Measurements from ENCODE around the gene HDAC11. TPM values are rescaled to one million over a fixed set of nuclear protein-coding genes. Genes with fewer than 3 reads are reported as not detected.

HDAC11 gene
- total RNA-seq, 2 experiments from 2014 or later, result 0.74 to 1.1 TPM

DNA sequence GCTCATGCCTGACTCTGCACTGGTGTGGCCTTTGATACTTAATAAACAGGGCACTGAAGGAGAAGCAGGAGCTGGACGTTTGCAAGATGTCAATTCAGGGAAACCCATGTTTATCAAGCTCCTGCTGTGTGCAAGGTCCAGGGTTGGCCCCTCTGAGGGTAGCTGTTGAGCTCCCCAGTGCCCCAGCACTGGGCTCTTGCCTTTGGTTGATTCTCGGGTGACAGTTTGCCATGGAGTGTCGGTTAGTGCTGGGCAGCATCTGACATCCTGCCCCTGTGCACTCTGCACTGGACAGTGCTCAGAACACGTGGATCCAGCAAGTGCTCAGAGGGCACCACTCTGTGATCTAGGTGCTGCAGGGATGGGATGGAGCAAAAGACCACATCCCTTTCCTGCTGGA, 7.3 kb downstream of the HDAC11 start:
- Histone ChIP-seq H3K4me1 (ENCODE audit: insufficient read depth, low read length, poor library complexity, severe bottlenecking) (no peaks in the 10 kb centered on the region), H3K36me3 (ENCODE audit: insufficient read depth, low read length) (no peaks in the 10 kb centered on the region), H3K4me2 (ENCODE audit: low read length) (no peak overlapping the region), H3K4me3 (ENCODE audit: low read depth, low read length, poor library complexity, severe bottlenecking) (no peak overlapping the region), H3K79me2 (ENCODE audit: insufficient read depth, low read depth, low read length) (no peaks in the 10 kb centered on the region), H3K27ac (ENCODE audit: low read depth, low read length, poor library complexity, severe bottlenecking) (no peak overlapping the region), H2AFZ (ENCODE audit: low read length) (no peak overlapping the region), H3K9me2 (ENCODE audit: insufficient read depth, low read length) (no peaks in the 10 kb centered on the region), H3K9me3 (ENCODE audit: low read length) (no peaks in the 10 kb centered on the region), H4K20me1 (ENCODE audit: insufficient read depth, low read length) (no peaks in the 10 kb centered on the region)
- ChIA-PET POLR2A (interaction anchor here (1.3 kb wide), 1 partner anchor 13 kb away, joined by 4 read pairs; no protein-coding TSS in a partner anchor), CTCF (ENCODE audit: unreplicated experiment) (no interaction called here)
- intact Hi-C loops (cut with micrococcal nuclease; ENCODE audit: unreplicated experiment), result no loop called here
- BruUV-seq (replicated peaks), result no TSS peak
- DNase-seq (ENCODE audit: low spot score), result no peak
- no peak for TF ChIP-seq EZH2phosphoT487 (IDR thresholded peaks at IDR 0.05; ENCODE audit: borderline replicate concordance, low read depth, low read length)
- TF ChIP-seq, protein P1, sequence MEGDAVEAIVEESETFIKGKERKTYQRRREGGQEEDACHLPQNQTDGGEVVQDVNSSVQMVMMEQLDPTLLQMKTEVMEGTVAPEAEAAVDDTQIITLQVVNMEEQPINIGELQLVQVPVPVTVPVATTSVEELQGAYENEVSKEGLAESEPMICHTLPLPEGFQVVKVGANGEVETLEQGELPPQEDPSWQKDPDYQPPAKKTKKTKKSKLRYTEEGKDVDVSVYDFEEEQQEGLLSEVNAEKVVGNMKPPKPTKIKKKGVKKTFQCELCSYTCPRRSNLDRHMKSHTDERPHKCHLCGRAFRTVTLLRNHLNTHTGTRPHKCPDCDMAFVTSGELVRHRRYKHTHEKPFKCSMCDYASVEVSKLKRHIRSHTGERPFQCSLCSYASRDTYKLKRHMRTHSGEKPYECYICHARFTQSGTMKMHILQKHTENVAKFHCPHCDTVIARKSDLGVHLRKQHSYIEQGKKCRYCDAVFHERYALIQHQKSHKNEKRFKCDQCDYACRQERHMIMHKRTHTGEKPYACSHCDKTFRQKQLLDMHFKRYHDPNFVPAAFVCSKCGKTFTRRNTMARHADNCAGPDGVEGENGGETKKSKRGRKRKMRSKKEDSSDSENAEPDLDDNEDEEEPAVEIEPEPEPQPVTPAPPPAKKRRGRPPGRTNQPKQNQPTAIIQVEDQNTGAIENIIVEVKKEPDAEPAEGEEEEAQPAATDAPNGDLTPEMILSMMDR (conservative IDR thresholded peaks at IDR 0.05; ENCODE audit: low read length), result no peak

DNA sequence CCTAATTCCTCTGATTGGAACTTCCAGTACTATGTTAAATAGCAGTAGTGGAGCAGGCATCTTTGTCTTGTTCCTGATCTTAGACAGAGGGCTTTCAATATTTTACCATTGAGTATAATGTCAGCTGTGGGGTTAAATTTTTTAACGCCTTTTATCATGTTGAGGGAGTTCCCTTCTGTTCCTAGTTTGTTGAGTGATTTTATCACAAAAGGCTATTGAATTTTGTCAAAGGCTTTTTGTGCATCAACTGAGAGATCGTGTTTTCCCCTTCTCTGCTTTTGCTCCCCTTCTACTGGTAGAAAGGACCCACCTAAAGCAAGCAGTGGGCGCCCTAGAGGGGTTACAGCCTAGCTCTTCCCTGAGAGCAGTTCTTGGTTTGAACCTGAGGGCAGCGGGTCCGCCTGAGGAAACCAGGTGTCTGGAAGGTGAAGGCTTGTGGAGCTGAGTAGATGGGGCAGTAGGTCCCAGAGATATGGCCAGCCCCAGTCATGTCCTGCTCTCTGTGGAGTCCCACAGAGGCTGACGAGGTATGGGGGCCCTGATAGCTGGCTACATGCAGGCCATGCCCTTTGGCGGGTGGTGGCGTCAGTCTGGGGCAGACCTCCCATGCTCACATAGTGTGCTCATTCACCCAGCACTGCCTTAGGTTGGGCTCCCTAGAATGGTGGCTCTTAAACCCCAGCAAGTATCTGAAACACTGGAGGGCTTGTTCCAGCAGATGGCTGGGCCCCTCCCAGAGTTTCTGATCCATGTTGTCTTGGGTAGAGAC, 11.3 kb downstream of the HDAC11 start:
- H3K4me2 ChIP-seq (ENCODE audit: low read length), result no peak overlapping the region
- no peaks in the 10 kb centered on the region for H3K9me2 ChIP-seq (ENCODE audit: insufficient read depth, low read length)
- no peaks in the 10 kb centered on the region for H3K36me3 ChIP-seq (ENCODE audit: insufficient read depth, low read length)
- no peak overlapping the region for H3K4me3 ChIP-seq (ENCODE audit: low read depth, low read length, poor library complexity, severe bottlenecking)
- no peaks in the 10 kb centered on the region for H4K20me1 ChIP-seq (ENCODE audit: insufficient read depth, low read length)
- ChIA-PET CTCF (ENCODE audit: unreplicated experiment) (interaction anchor here (0.6 kb wide), 1 partner anchor 340 kb away, joined by 4 read pairs; no protein-coding TSS in a partner anchor), POLR2A (no interaction called here)
- BruUV-seq (replicated peaks), result no TSS peak
- no peaks in the 10 kb centered on the region for H3K4me1 ChIP-seq (ENCODE audit: insufficient read depth, low read length, poor library complexity, severe bottlenecking)
- no peak overlapping the region for H2AFZ ChIP-seq (ENCODE audit: low read length)
- TF ChIP-seq EZH2phosphoT487 (IDR thresholded peaks at IDR 0.05; ENCODE audit: borderline replicate concordance, low read depth, low read length), result no peak
- DNase-seq (ENCODE audit: low spot score), result no peak
- no peaks in the 10 kb centered on the region for H3K79me2 ChIP-seq (ENCODE audit: insufficient read depth, low read depth, low read length)
- no peak overlapping the region for H3K27ac ChIP-seq (ENCODE audit: low read depth, low read length, poor library complexity, severe bottlenecking)
- no peaks in the 10 kb centered on the region for H3K9me3 ChIP-seq (ENCODE audit: low read length)
- intact Hi-C loops (cut with micrococcal nuclease; ENCODE audit: unreplicated experiment), result no loop called here

DNA sequence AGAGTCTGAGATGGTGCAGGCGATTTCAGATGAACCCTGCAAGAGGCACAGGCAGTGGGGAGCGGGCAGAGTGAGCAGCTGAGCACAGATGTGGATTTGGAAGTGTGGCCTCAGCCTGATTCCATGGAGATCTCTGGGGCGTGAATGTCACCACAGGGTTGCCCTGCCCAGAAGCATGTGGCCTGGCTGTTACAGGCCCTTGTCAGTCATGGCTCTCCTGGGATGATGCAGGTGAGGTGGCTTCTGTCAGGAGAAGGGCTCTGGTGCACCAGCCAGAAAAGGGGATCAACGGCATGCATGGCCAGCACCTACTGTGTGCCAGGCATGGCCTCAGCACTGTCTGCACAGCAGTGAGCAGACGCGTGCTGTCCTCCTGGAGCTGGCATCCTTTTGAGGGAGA, 11.9 kb downstream of the HDAC11 start:
- Histone ChIP-seq H3K4me1 (ENCODE audit: insufficient read depth, low read length, poor library complexity, severe bottlenecking) (no peaks in the 10 kb centered on the region), H2AFZ (ENCODE audit: low read length) (no peak overlapping the region), H4K20me1 (ENCODE audit: insufficient read depth, low read length) (no peaks in the 10 kb centered on the region), H3K79me2 (ENCODE audit: insufficient read depth, low read depth, low read length) (no peaks in the 10 kb centered on the region), H3K27ac (ENCODE audit: low read depth, low read length, poor library complexity, severe bottlenecking) (no peak overlapping the region), H3K36me3 (ENCODE audit: insufficient read depth, low read length) (no peaks in the 10 kb centered on the region), H3K4me2 (ENCODE audit: low read length) (no peak overlapping the region), H3K4me3 (ENCODE audit: low read depth, low read length, poor library complexity, severe bottlenecking) (no peak overlapping the region), H3K9me2 (ENCODE audit: insufficient read depth, low read length) (no peaks in the 10 kb centered on the region), H3K9me3 (ENCODE audit: low read length) (no peaks in the 10 kb centered on the region)
- no peak for TF ChIP-seq EZH2phosphoT487 (IDR thresholded peaks at IDR 0.05; ENCODE audit: borderline replicate concordance, low read depth, low read length)
- TF ChIP-seq, protein P1 (conservative IDR thresholded peaks at IDR 0.05; ENCODE audit: low read length), result no peak
- CTCF ChIA-PET (ENCODE audit: unreplicated experiment), result no interaction called here
- no TSS peak for BruUV-seq (replicated peaks)
- DNase-seq (ENCODE audit: low spot score), result no peak
- intact Hi-C loops (cut with micrococcal nuclease; ENCODE audit: unreplicated experiment), result no loop called here
- POLR2A ChIA-PET, result no interaction called here

Measured in OCI-LY7 (cell line).